Measurements from ENCODE around the gene GOLGA8A.
"Not testable (repeated sequence)": the region's sequence is repeated elsewhere in the genome, so short reads cannot be mapped to it uniquely, and the experiment has no call there.

Gene GOLGA8A

GRCh38 chr15:34437687-34438086 is at the start of gene GOLGA8A:
Gene GOLGA8A (minus strand): TSS chr15:34437808. CDS start chr15:34389691, 48,117 bp downstream.
- peak; percentile 70 for DNase-seq (ENCODE audit: low read depth)

GRCh38 chr15:34483644-34484043 is 46.0 kb upstream of the GOLGA8A start:
- no peak for DNase-seq (ENCODE audit: low read depth)

GRCh38 chr15:34481370-34481769 is 43.8 kb upstream of the GOLGA8A start:
- DNase-seq (ENCODE audit: low read depth) = no peak

GRCh38 chr15:34473840-34474239 is 36.2 kb upstream of the GOLGA8A start:
- no peak for DNase-seq (ENCODE audit: low read depth)

- no peak for DNase-seq (ENCODE audit: low read depth)
Observed at GRCh38 chr15:34472947-34473346, 35.3 kb upstream of the GOLGA8A start.

- no peak for DNase-seq (ENCODE audit: low read depth)
Observed at GRCh38 chr15:34470892-34471291, 33.3 kb upstream of the GOLGA8A start.

GRCh38 chr15:34470091-34470490 is 32.5 kb upstream of the GOLGA8A start:
- DNase-seq (ENCODE audit: low read depth) = no peak

GRCh38 chr15:34461730-34462129 is 24.1 kb upstream of the GOLGA8A start:
- DNase-seq (ENCODE audit: low read depth) = no peak

GRCh38 chr15:34460451-34460850 is 22.8 kb upstream of the GOLGA8A start:
- no peak for DNase-seq (ENCODE audit: low read depth)

GRCh38 chr15:34456658-34457057 is 19.1 kb upstream of the GOLGA8A start:
- DNase-seq (ENCODE audit: low read depth) = no peak

- DNase-seq (ENCODE audit: low read depth) = no peak
Observed at GRCh38 chr15:34442891-34443290, 5.3 kb upstream of the GOLGA8A start.

- no peak for DNase-seq (ENCODE audit: low read depth)
Observed at GRCh38 chr15:34439878-34440277, 2.3 kb upstream of the GOLGA8A start.

- peak; percentile 38 for DNase-seq (ENCODE audit: low read depth)
Observed at GRCh38 chr15:34436956-34437442, 609 bp downstream of the GOLGA8A start.

GRCh38 chr15:34436126-34436955 is 1.3 kb downstream of the GOLGA8A start:
- DNase-seq (ENCODE audit: low read depth) = peak; percentile 16

- no peak for DNase-seq (ENCODE audit: low read depth)
Observed at GRCh38 chr15:34435658-34436057, 1.9 kb downstream of the GOLGA8A start.

- DNase-seq (ENCODE audit: low read depth) = no peak
Observed at GRCh38 chr15:34434627-34435305, 2.8 kb downstream of the GOLGA8A start.

- DNase-seq (ENCODE audit: low read depth) = not testable (repeated sequence)
Observed at GRCh38 chr15:34433956-34434626, 3.5 kb downstream of the GOLGA8A start.

GRCh38 chr15:34430642-34431041 is 7.0 kb downstream of the GOLGA8A start:
- DNase-seq (ENCODE audit: low read depth) = peak; percentile 36

- not testable (repeated sequence) for DNase-seq (ENCODE audit: low read depth)
Observed at GRCh38 chr15:34423425-34424090, 14.1 kb downstream of the GOLGA8A start.

GRCh38 chr15:34420953-34421352 is 16.7 kb downstream of the GOLGA8A start:
- not testable (repeated sequence) for DNase-seq (ENCODE audit: low read depth)

GRCh38 chr15:34418435-34418834 is 19.2 kb downstream of the GOLGA8A start:
- DNase-seq (ENCODE audit: low read depth) = not testable (repeated sequence)

- DNase-seq (ENCODE audit: low read depth) = not testable (repeated sequence)
Observed at GRCh38 chr15:34409511-34409910, 28.1 kb downstream of the GOLGA8A start.
